IMR-90 (cell line): Measurements from ENCODE around the gene TTBK2. TPM values are rescaled to one million over a fixed set of nuclear protein-coding genes. Genes with fewer than 3 reads are reported as not detected.
A peak's percentile ranks its signal among the peaks of the same experiment; 100 is the strongest.

Source experiments
- ATAC-seq: fragments of 200-7000 bp; cut with Tn5 transposase; 2 replicates; pipeline ENCODE4 v1.9.1; 2020; ENCODE audit warnings: low read depth, mild to moderate bottlenecking, moderate library complexity
- BruUV-seq: library from RNA; stranded (reverse); fragments of 400-500 nt; replicated peaks from 2 replicates; lab custom pipeline; 2021; lab: Mats Ljungman, UMichigan
- CTCF ChIA-PET: fragments of 300-600 bp; formaldehyde crosslinking; extraction: SDS; loops from one replicate; lab custom pipeline; 2021; ENCODE audit warnings: antibody characterized with exemption; lab: Yijun Ruan, JAX
- POLR2A ChIA-PET: fragments of 300-600 bp; sonication (Branson Sonifier 250); formaldehyde crosslinking; loops from one replicate; lab custom pipeline; 2022; ENCODE audit warnings: antibody characterized with exemption; ENCODE audit not compliant: unreplicated experiment; lab: Charles Lee
- DNase-seq: peaks from one replicate; pipeline ENCODE4 v3.0.0; 2013
- H2AFZ ChIP-seq: replicated peaks from 2 replicates; pipeline ENCODE3; 2013; ENCODE audit warnings: low read length, mild to moderate bottlenecking; ENCODE audit not compliant: poor library complexity
- H2AK5ac ChIP-seq: 2 replicates; pipeline ENCODE4 v1.6.1; 2013; ENCODE audit warnings: low read depth, low read length, inconsistent platforms
- H2AK9ac ChIP-seq: replicated peaks from 2 replicates; pipeline ENCODE3; 2013; ENCODE audit warnings: mild to moderate bottlenecking, low read depth, low read length, moderate library complexity; ENCODE audit not compliant: poor library complexity
- H2BK120ac ChIP-seq: 2 replicates; pipeline ENCODE4 v1.6.1; 2013; ENCODE audit warnings: low read depth, low read length, inconsistent platforms
- H2BK15ac ChIP-seq: 3 replicates; pipeline ENCODE4 v1.6.1; 2013; ENCODE audit warnings: low read depth, low read length, inconsistent platforms
- H2BK20ac ChIP-seq: 2 replicates; pipeline ENCODE4 v1.6.1; 2013; ENCODE audit warnings: low read depth, mild to moderate bottlenecking, inconsistent platforms, low read length, moderate library complexity
- H2BK5ac ChIP-seq: 2 replicates; pipeline ENCODE4 v1.6.1; 2013; ENCODE audit warnings: mild to moderate bottlenecking, low read depth, low read length, inconsistent platforms; ENCODE audit not compliant: poor library complexity, severe bottlenecking
- H3K14ac ChIP-seq: replicated peaks from 2 replicates; pipeline ENCODE4 v1.6.1; 2013; ENCODE audit warnings: low read depth, low read length, inconsistent platforms
- H3K18ac ChIP-seq: 2 replicates; pipeline ENCODE4 v1.6.1; 2013; ENCODE audit warnings: low read depth, low read length, control low read depth
- H3K23ac ChIP-seq: 2 replicates; pipeline ENCODE4 v1.6.1; 2013; ENCODE audit warnings: low read depth, low read length, inconsistent platforms
- H3K27ac ChIP-seq: 2 replicates; pipeline ENCODE4 v1.5.1; 2013; ENCODE audit warnings: mild to moderate bottlenecking, control low read depth, low read length; ENCODE audit not compliant: insufficient read depth
- H3K27me3 ChIP-seq: 2 replicates; pipeline ENCODE4 v1.6.1; 2013; ENCODE audit warnings: low read length; ENCODE audit not compliant: control insufficient read depth, insufficient read depth
- H3K36me3 ChIP-seq: 2 replicates; pipeline ENCODE4 v1.6.1; 2013; ENCODE audit warnings: low read length, mixed read lengths; ENCODE audit not compliant: control insufficient read depth, insufficient read depth
- H3K4ac ChIP-seq: 2 replicates; pipeline ENCODE4 v1.6.1; 2013; ENCODE audit warnings: low read depth, low read length, inconsistent platforms
- H3K4me1 ChIP-seq: 2 replicates; pipeline ENCODE4 v1.6.1; 2013; ENCODE audit warnings: low read length, mixed read lengths; ENCODE audit not compliant: control insufficient read depth, insufficient read depth
- H3K4me2 ChIP-seq: 2 replicates; pipeline ENCODE4 v1.6.1; 2013; ENCODE audit warnings: low read depth, mild to moderate bottlenecking, control low read depth, low read length, moderate library complexity
- H3K4me3 ChIP-seq: 2 replicates; pipeline ENCODE4 v1.5.1; 2013; ENCODE audit warnings: low read depth, mild to moderate bottlenecking, control low read depth, low read length, moderate library complexity; ENCODE audit not compliant: insufficient read depth
- H3K56ac ChIP-seq: 2 replicates; pipeline ENCODE4 v1.6.1; 2013; ENCODE audit warnings: low read length, inconsistent platforms; ENCODE audit not compliant: insufficient read depth; ENCODE audit errors: extremely low read depth
- H3K79me1 ChIP-seq, 2 experiments: 2 replicates each; pipeline ENCODE4 v1.6.1; 2013; ENCODE audit warnings: low read length in 2 of 2, inconsistent platforms in 1 of 2, low read depth in 1 of 2
- H3K9ac ChIP-seq: 2 replicates; pipeline ENCODE4 v1.6.1; 2013; ENCODE audit warnings: low read depth, low read length, control low read depth
- H3K9me1 ChIP-seq: 2 replicates; pipeline ENCODE4 v1.6.1; 2013; ENCODE audit warnings: low read length, inconsistent platforms; ENCODE audit not compliant: insufficient read depth
- H3K9me3 ChIP-seq: 2 replicates; pipeline ENCODE4 v1.6.1; 2013; ENCODE audit warnings: low read length; ENCODE audit not compliant: control insufficient read depth, insufficient read depth
- H4K20me1 ChIP-seq: 2 replicates; pipeline ENCODE4 v1.6.1; 2013; ENCODE audit warnings: low read length, inconsistent platforms; ENCODE audit not compliant: insufficient read depth
- H4K5ac ChIP-seq: 2 replicates; pipeline ENCODE4 v1.6.1; 2013; ENCODE audit warnings: mild to moderate bottlenecking, low read depth, low read length, control low read depth
- H4K8ac ChIP-seq, 2 experiments: 2 replicates each; pipeline ENCODE4 v1.6.1; 2013; ENCODE audit warnings: low read depth in 2 of 2, low read length in 2 of 2, control low read depth in 1 of 2, inconsistent platforms in 1 of 2
- H4K91ac ChIP-seq: 2 replicates; pipeline ENCODE4 v1.6.1; 2013; ENCODE audit warnings: low read depth, low read length, inconsistent platforms; ENCODE audit not compliant: insufficient read depth
- CTCF ChIP-seq: conservative IDR thresholded peaks from 2 replicates; pipeline ENCODE4 v1.5.1; 2012; ENCODE audit warnings: mild to moderate bottlenecking, low read depth, low read length, improper control_type of control experiment
- FOS ChIP-seq: fragments of 150-350 bp; IDR thresholded peaks from 2 replicates; pipeline ENCODE4 v1.6.1; 2016; ENCODE audit warnings: low read depth, low read length
- MAZ ChIP-seq: IDR thresholded peaks from 2 replicates; pipeline ENCODE4 v1.6.1; 2012; ENCODE audit warnings: low read depth, mild to moderate bottlenecking, low read length, improper control_type of control experiment, moderate library complexity, borderline replicate concordance
- NFE2L2 ChIP-seq: fragments of 150-350 bp; IDR thresholded peaks from 2 replicates; pipeline ENCODE4 v1.6.1; 2016; ENCODE audit warnings: low read depth, mild to moderate bottlenecking, low read length
- RCOR1 ChIP-seq: IDR thresholded peaks from 2 replicates; pipeline ENCODE4 v1.6.1; 2012; ENCODE audit warnings: mild to moderate bottlenecking, low read length, improper control_type of control experiment; ENCODE audit not compliant: insufficient replicate concordance
- SMC3 ChIP-seq: fragments of 150-350 bp; IDR thresholded peaks from 2 replicates; pipeline ENCODE4 v1.6.1; 2016; ENCODE audit warnings: low read depth, mild to moderate bottlenecking, antibody characterized with exemption, low read length, moderate library complexity
- WGBS, 2 experiments: methylation state at CpG; one replicate each; pipeline versions ENCODE4 v1.1.5 to v1.1.7; 2013; ENCODE audit warnings: missing lambda C conversion rate in 2 of 2; ENCODE audit not compliant: insufficient read length in 1 of 2; ENCODE audit errors: extremely low coverage in 2 of 2; 5-methylcytosine and 5-hydroxymethylcytosine counted together
- dilution Hi-C: fragments of 300-500 bp; cut with HindIII; formaldehyde crosslinking; loops from one replicate; pipeline ENCODE4 v1.14.3; 2018; ENCODE audit warnings: low sequenced_read_pairs; ENCODE audit not compliant: unreplicated experiment
- in situ Hi-C: fragments of 300-500 bp; cut with MboI; formaldehyde crosslinking; loops from 3 replicates; pipeline ENCODE4 v1.14.3; 2019; ENCODE audit warnings: low sequenced_read_pairs, inconsistent platforms, mixed read lengths
- intact Hi-C: fragments of 100-400 bp; cut with micrococcal nuclease; formaldehyde crosslinking; loops from 2 replicates; pipeline ENCODE4 v1.10.0; 2022
- polyA plus RNA-seq, 3 experiments: library from polyadenylated mRNA; depleted of rRNA; stranded (reverse); fragments of >200 nt; gene quantifications; 2 replicates each; pipeline ENCODE4 v1.2.3, GENCODE V29; 2012; ENCODE audit warnings: low replicate concordance in 1 of 3
- total RNA-seq: library from RNA; depleted of rRNA; stranded (reverse); fragments of >200 nt; gene quantifications from 2 replicates; pipeline ENCODE4 v1.2.3, GENCODE V29; 2012

Gene TTBK2
- total and polyA plus RNA-seq, 2 of the 4 experiments (the other 2 are of a cell fraction): 2.4 to 3.2 TPM

GRCh38 chr15:42845581-42845980, 75.0 kb downstream of the TTBK2 start:
- Histone ChIP-seq H3K4me1 (no peaks in the 10 kb centered on the region), H3K4me3 (no peak overlapping the region), H3K9me3 (peaks cover 6% of the 10 kb centered on the region), H2AFZ (no peak overlapping the region), H3K9me1 (no peaks in the 10 kb centered on the region), H2AK9ac (no peak overlapping the region), H4K8ac (no peak overlapping the region), H4K20me1 (no peaks in the 10 kb centered on the region), H2BK15ac (no peak overlapping the region), H2BK20ac (no peak overlapping the region), H3K23ac (no peak overlapping the region), H2AK5ac (no peak overlapping the region), H2BK5ac (no peak overlapping the region), H3K36me3 (no peaks in the 10 kb centered on the region; the same call in 1 of the 2 replicates), H4K5ac (no peak overlapping the region), H3K27me3 (no peaks in the 10 kb centered on the region), H3K27ac (no peak overlapping the region), H3K4me2 (no peak overlapping the region), H3K14ac (0 out of 2 replicates have a peak overlapping the region, but pooled peaks have one; percentile 6), H4K91ac (no peak overlapping the region), H3K56ac (no peak overlapping the region), H2BK120ac (no peak overlapping the region), H3K18ac (no peak overlapping the region), H3K4ac (no peak overlapping the region), H3K79me1 (no peaks in the 10 kb centered on the region; a peak in 1 of 4 replicates), H3K9ac (no peak overlapping the region)
- intact Hi-C loops: no loop called here
- TF ChIP-seq CTCF (no peak), RCOR1 (no peak), MAZ (no peak), NFE2L2 (no peak), FOS (no peak), SMC3 (no peak)
- DNase-seq (peak; percentile 31), ATAC-seq (peak; percentile 42; the same call in 1 of the 2 replicates)
- dilution Hi-C loops: no loop called here
- no TSS peak for BruUV-seq
- in situ Hi-C loops: no loop called here
- POLR2A ChIA-PET: no interaction called here
- no CpG with 5 or more reads among the region's 5 CpGs for WGBS, 2 experiments
- CTCF ChIA-PET: no interaction called here
